ENCODE data around the gene WWOX. TPM values are rescaled to one million over a fixed set of nuclear protein-coding genes. Genes with fewer than 3 reads are reported as not detected.

WWOX gene
- total RNA-seq, 2 experiments from 2014 or later: 16.6 to 19.0 TPM

- POLR2A ChIA-PET: interaction anchor here (0.6 to 2.3 kb wide), 13 partner anchors 24 to 858 kb away, joined by 3 to 15 read pairs (median 4); partner anchors contain the start of genes MAF and WWOX
- H3K36me3 Mint-ChIP-seq (ENCODE audit: low read depth): peaks cover 3% of the 10 kb centered on the region
- H3K27me3 Mint-ChIP-seq: no peaks in the 10 kb centered on the region
- H3K27ac Mint-ChIP-seq: peak overlapping the region; percentile 96
- H3K4me1 Mint-ChIP-seq: peaks cover 27% of the 10 kb centered on the region
- CTCF ChIA-PET: interaction anchor here (0.9 to 1.1 kb wide), 3 partner anchors 26 to 35 kb away, joined by 3 to 4 read pairs (median 3); no protein-coding TSS in a partner anchor
- H3K9me3 Mint-ChIP-seq: no peaks in the 10 kb centered on the region
- peak overlapping the region; percentile 72 for H3K4me3 Mint-ChIP-seq
- DNase-seq: peak; percentile 90
Measured at GRCh38 chr16:78742501-78743283, 643.2 kb downstream of the WWOX start.

GRCh38 chr16:78743556-78743955 lies 644.1 kb downstream of the WWOX start:
- CTCF ChIA-PET: interaction anchor here (1.1 kb wide), 1 partner anchor 27 kb away, joined by 3 read pairs; no protein-coding TSS in a partner anchor
- POLR2A ChIA-PET: interaction anchor here (0.7 to 1.9 kb wide), 4 partner anchors 25 to 857 kb away, joined by 3 to 14 read pairs (median 6); partner anchors contain the start of gene MAF
- Mint-ChIP-seq H3K4me3 (peak overlapping the region; percentile 72), H3K36me3 (ENCODE audit: low read depth) (peaks cover 3% of the 10 kb centered on the region), H3K4me1 (peaks cover 29% of the 10 kb centered on the region), H3K27ac (peak overlapping the region; percentile 96), H3K27me3 (no peaks in the 10 kb centered on the region), H3K9me3 (no peaks in the 10 kb centered on the region)
- DNase-seq: no peak

GRCh38 chr16:78744099-78744498 lies 644.6 kb downstream of the WWOX start:
- H3K9me3 Mint-ChIP-seq: no peaks in the 10 kb centered on the region
- no peak overlapping the region for H3K4me3 Mint-ChIP-seq
- peaks cover 35% of the 10 kb centered on the region for H3K4me1 Mint-ChIP-seq
- no peak for DNase-seq
- H3K27ac Mint-ChIP-seq: peak overlapping the region; percentile 96
- H3K36me3 Mint-ChIP-seq (ENCODE audit: low read depth): peaks cover 3% of the 10 kb centered on the region
- CTCF ChIA-PET: interaction anchor here (1.1 kb wide), 1 partner anchor 26 kb away, joined by 3 read pairs; no protein-coding TSS in a partner anchor
- POLR2A ChIA-PET: interaction anchor here (0.7 to 1.9 kb wide), 4 partner anchors 24 to 857 kb away, joined by 3 to 14 read pairs (median 6); partner anchors contain the start of gene MAF
- no peaks in the 10 kb centered on the region for H3K27me3 Mint-ChIP-seq

- ChIA-PET POLR2A (interaction anchor here (1.0 to 1.9 kb wide), 3 partner anchors 24 to 33 kb away, joined by 3 to 14 read pairs (median 6); no protein-coding TSS in a partner anchor), CTCF (no interaction called here)
- Mint-ChIP-seq H3K36me3 (ENCODE audit: low read depth) (peaks cover 3% of the 10 kb centered on the region), H3K27me3 (no peaks in the 10 kb centered on the region), H3K4me1 (peaks cover 41% of the 10 kb centered on the region), H3K4me3 (no peak overlapping the region), H3K9me3 (no peaks in the 10 kb centered on the region), H3K27ac (no peak overlapping the region)
- no peak for DNase-seq
Measured at GRCh38 chr16:78744796-78745107, 645.3 kb downstream of the WWOX start.

GRCh38 chr16:78745108-78746019 lies 645.9 kb downstream of the WWOX start:
- CTCF ChIA-PET: no interaction called here
- POLR2A ChIA-PET: interaction anchor here (1.0 to 1.8 kb wide), 4 partner anchors 23 to 33 kb away, joined by 3 to 6 read pairs (median 4); no protein-coding TSS in a partner anchor
- no peak for DNase-seq
- Mint-ChIP-seq H3K27me3 (no peaks in the 10 kb centered on the region), H3K9me3 (no peaks in the 10 kb centered on the region), H3K36me3 (ENCODE audit: low read depth) (peaks cover 3% of the 10 kb centered on the region), H3K4me1 (peaks cover 47% of the 10 kb centered on the region), H3K27ac (no peak overlapping the region), H3K4me3 (no peak overlapping the region)

GRCh38 chr16:78746718-78747117 lies 647.3 kb downstream of the WWOX start:
- Mint-ChIP-seq H3K4me3 (no peak overlapping the region), H3K27ac (no peak overlapping the region), H3K27me3 (no peaks in the 10 kb centered on the region), H3K36me3 (ENCODE audit: low read depth) (peaks cover 7% of the 10 kb centered on the region), H3K9me3 (no peaks in the 10 kb centered on the region), H3K4me1 (peaks cover 52% of the 10 kb centered on the region)
- ChIA-PET POLR2A (interaction anchor here (1.5 kb wide), 1 partner anchor 31 kb away, joined by 4 read pairs; no protein-coding TSS in a partner anchor), CTCF (interaction anchor here (0.8 kb wide), 1 partner anchor 20 kb away, joined by 3 read pairs; no protein-coding TSS in a partner anchor)
- no peak for DNase-seq

GRCh38 chr16:78748220-78748929 lies 648.9 kb downstream of the WWOX start:
- H3K4me3 Mint-ChIP-seq: no peak overlapping the region
- no peak overlapping the region for H3K27ac Mint-ChIP-seq
- POLR2A ChIA-PET: interaction anchor here (0.7 to 2.6 kb wide), 4 partner anchors 20 to 852 kb away, joined by 3 to 11 read pairs (median 6); partner anchors contain the start of gene MAF
- peaks cover 7% of the 10 kb centered on the region for H3K36me3 Mint-ChIP-seq (ENCODE audit: low read depth)
- no peak for DNase-seq
- no peaks in the 10 kb centered on the region for H3K9me3 Mint-ChIP-seq
- no peaks in the 10 kb centered on the region for H3K27me3 Mint-ChIP-seq
- CTCF ChIA-PET: interaction anchor here (1.4 kb wide), 1 partner anchor 43 kb away, joined by 3 read pairs; no protein-coding TSS in a partner anchor
- H3K4me1 Mint-ChIP-seq: peaks cover 36% of the 10 kb centered on the region

GRCh38 chr16:78749745-78750268 lies 650.4 kb downstream of the WWOX start:
- no peak for DNase-seq

GRCh38 chr16:78750611-78751010 lies 651.2 kb downstream of the WWOX start:
- POLR2A ChIA-PET: interaction anchor here (1.1 to 2.6 kb wide), 4 partner anchors 15 to 28 kb away, joined by 3 to 11 read pairs (median 8); no protein-coding TSS in a partner anchor
- Mint-ChIP-seq H3K27ac (no peak overlapping the region), H3K27me3 (no peaks in the 10 kb centered on the region), H3K9me3 (no peaks in the 10 kb centered on the region), H3K36me3 (ENCODE audit: low read depth) (peaks cover 7% of the 10 kb centered on the region), H3K4me3 (no peak overlapping the region), H3K4me1 (peaks cover 25% of the 10 kb centered on the region)
- DNase-seq: no peak
- CTCF ChIA-PET: interaction anchor here (1.3 kb wide), 1 partner anchor 1776 kb away, joined by 3 read pairs; no protein-coding TSS in a partner anchor

More at GRCh38 chr16:78749745-78750268, 650.4 kb downstream of the WWOX start:
- Mint-ChIP-seq H3K4me3 (peak overlapping the region; percentile 11), H3K4me1 (peaks cover 27% of the 10 kb centered on the region), H3K36me3 (ENCODE audit: low read depth) (peaks cover 7% of the 10 kb centered on the region), H3K27ac (peak overlapping the region; percentile 63), H3K27me3 (no peaks in the 10 kb centered on the region), H3K9me3 (no peaks in the 10 kb centered on the region)
- ChIA-PET CTCF (interaction anchor here (0.5 to 1.3 kb wide), 3 partner anchors 21 to 1777 kb away, joined by 3 read pairs; no protein-coding TSS in a partner anchor), POLR2A (interaction anchor here (1.1 to 2.6 kb wide), 6 partner anchors 12 to 851 kb away, joined by 3 to 11 read pairs (median 6); partner anchors contain the start of gene MAF)

- no peak overlapping the region for H3K4me3 Mint-ChIP-seq
- DNase-seq: no peak
- no peaks in the 10 kb centered on the region for H3K9me3 Mint-ChIP-seq
- no peaks in the 10 kb centered on the region for H3K27me3 Mint-ChIP-seq
- peaks cover 25% of the 10 kb centered on the region for H3K4me1 Mint-ChIP-seq
- ChIA-PET POLR2A (no interaction called here), CTCF (interaction anchor here (0.6 kb wide), 1 partner anchor 17 kb away, joined by 3 read pairs; no protein-coding TSS in a partner anchor)
- no peak overlapping the region for H3K27ac Mint-ChIP-seq
- H3K36me3 Mint-ChIP-seq (ENCODE audit: low read depth): peaks cover 7% of the 10 kb centered on the region
Measured at GRCh38 chr16:78751601-78752000, 652.1 kb downstream of the WWOX start.

GRCh38 chr16:78754713-78755112 lies 655.3 kb downstream of the WWOX start:
- peaks cover 3% of the 10 kb centered on the region for H3K36me3 Mint-ChIP-seq (ENCODE audit: low read depth)
- POLR2A ChIA-PET: no interaction called here
- CTCF ChIA-PET: no interaction called here
- no peak overlapping the region for H3K27ac Mint-ChIP-seq
- H3K4me1 Mint-ChIP-seq: peaks cover 11% of the 10 kb centered on the region
- H3K9me3 Mint-ChIP-seq: no peaks in the 10 kb centered on the region
- no peak overlapping the region for H3K4me3 Mint-ChIP-seq
- H3K27me3 Mint-ChIP-seq: no peaks in the 10 kb centered on the region
- no peak for DNase-seq

Measured in activated CD4-positive, alpha-beta memory T cell treated with anti-CD3 and anti-CD28 coated beads, Interleukin-2, amount 10 ng/mL, durations not matched to agents 7 days and 5 days (primary cell).